Neural crest cell (in vitro differentiated cells): ENCODE measurements around the gene ZNF521. TPM values are rescaled to one million over a fixed set of nuclear protein-coding genes. Genes with fewer than 3 reads are reported as not detected.

ENCODE experiments used
- DNase-seq: peaks from one replicate; pipeline ENCODE4 v3.0.0; 2021; ENCODE audit warnings: low read depth, mixed read lengths, low spot score
- H3K27ac Mint-ChIP-seq: one replicate; pipeline ENCODE4 v1.8.0; 2021; ENCODE audit warnings: mild to moderate bottlenecking, mixed read lengths; ENCODE audit not compliant: unreplicated experiment
- H3K27me3 Mint-ChIP-seq: 2 replicates; pipeline ENCODE4 v1.8.0; 2021; ENCODE audit warnings: low read depth, mild to moderate bottlenecking, mixed read lengths
- H3K36me3 Mint-ChIP-seq: 2 replicates; pipeline ENCODE4 v1.8.0; 2021; ENCODE audit warnings: low read depth, mild to moderate bottlenecking, mixed read lengths
- H3K4me1 Mint-ChIP-seq: 2 replicates; pipeline ENCODE4 v1.8.0; 2021; ENCODE audit warnings: mixed read lengths
- H3K4me3 Mint-ChIP-seq: one replicate; pipeline ENCODE4 v1.8.0; 2021; ENCODE audit warnings: mild to moderate bottlenecking, mixed read lengths
- H3K9me3 Mint-ChIP-seq: 2 replicates; pipeline ENCODE4 v1.8.0; 2021; ENCODE audit warnings: mixed read lengths
- total RNA-seq: library from RNA; stranded (reverse); gene quantifications from 2 replicates; pipeline ENCODE4 v1.2.1, GENCODE V29; 2021
- TF ChIP-seq, protein P1 (sequence below): fragments of 200-600 bp; sonication (generic); conservative IDR thresholded peaks from 2 replicates; pipeline ENCODE4 v1.5.0; 2021; ENCODE audit warnings: antibody characterized with exemption, mild to moderate bottlenecking

ZNF521 gene
- total RNA-seq, 1 donor from 2014 or later = 86.1 TPM

DNA sequence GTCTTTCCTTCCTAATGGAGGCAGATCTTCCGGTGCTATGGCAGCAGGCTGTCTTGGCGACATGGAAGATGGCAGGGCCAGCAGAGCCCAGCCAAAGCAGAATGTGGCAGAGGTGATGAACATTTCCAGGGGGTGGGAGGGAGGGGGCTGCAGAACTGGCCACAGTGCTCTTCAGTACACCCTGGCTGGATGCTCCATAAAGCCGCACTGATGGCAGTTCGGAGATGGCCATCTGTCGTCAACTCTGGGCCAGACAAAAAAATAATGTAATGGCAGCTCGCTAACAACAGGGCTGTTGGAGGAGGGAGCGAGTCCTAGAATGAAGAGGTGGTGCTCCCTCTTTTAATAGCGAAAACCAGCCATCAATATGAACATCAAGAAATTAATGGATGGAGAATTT is 271.0 kb downstream of the ZNF521 start:
- no peaks in the 10 kb centered on the region for H3K9me3 Mint-ChIP-seq
- H3K4me3 Mint-ChIP-seq = no peak overlapping the region
- H3K27me3 Mint-ChIP-seq = no peaks in the 10 kb centered on the region
- H3K27ac Mint-ChIP-seq = no peak overlapping the region
- TF ChIP-seq, protein P1, sequence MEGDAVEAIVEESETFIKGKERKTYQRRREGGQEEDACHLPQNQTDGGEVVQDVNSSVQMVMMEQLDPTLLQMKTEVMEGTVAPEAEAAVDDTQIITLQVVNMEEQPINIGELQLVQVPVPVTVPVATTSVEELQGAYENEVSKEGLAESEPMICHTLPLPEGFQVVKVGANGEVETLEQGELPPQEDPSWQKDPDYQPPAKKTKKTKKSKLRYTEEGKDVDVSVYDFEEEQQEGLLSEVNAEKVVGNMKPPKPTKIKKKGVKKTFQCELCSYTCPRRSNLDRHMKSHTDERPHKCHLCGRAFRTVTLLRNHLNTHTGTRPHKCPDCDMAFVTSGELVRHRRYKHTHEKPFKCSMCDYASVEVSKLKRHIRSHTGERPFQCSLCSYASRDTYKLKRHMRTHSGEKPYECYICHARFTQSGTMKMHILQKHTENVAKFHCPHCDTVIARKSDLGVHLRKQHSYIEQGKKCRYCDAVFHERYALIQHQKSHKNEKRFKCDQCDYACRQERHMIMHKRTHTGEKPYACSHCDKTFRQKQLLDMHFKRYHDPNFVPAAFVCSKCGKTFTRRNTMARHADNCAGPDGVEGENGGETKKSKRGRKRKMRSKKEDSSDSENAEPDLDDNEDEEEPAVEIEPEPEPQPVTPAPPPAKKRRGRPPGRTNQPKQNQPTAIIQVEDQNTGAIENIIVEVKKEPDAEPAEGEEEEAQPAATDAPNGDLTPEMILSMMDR = no peak
- peaks cover 49% of the 10 kb centered on the region for H3K4me1 Mint-ChIP-seq
- no peak for DNase-seq
- peaks cover 8% of the 10 kb centered on the region for H3K36me3 Mint-ChIP-seq

DNA sequence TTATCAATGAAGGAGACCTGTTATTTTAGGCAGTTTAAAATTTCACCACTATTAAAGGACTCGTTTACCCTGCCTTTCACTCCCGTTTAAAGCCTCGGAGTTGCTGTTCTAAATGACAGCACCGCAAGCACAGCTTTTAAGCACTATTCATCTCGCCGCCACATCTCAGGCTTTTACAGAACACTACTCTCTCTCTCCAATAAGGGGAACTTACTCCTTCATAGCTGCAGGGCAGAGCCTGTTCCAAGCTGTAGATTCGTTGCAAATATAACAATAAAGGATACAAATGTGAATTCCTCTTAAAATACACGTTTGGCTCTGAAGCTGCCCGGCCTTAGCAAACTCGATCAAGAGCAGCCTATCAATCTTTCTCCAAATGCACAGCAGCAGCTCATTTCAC is 271.8 kb downstream of the ZNF521 start:
- H3K27me3 Mint-ChIP-seq = no peaks in the 10 kb centered on the region
- peaks cover 54% of the 10 kb centered on the region for H3K4me1 Mint-ChIP-seq
- no peak for DNase-seq
- H3K9me3 Mint-ChIP-seq = no peaks in the 10 kb centered on the region
- TF ChIP-seq, protein P1 = no peak
- H3K4me3 Mint-ChIP-seq = peak overlapping the region; percentile 18
- peaks cover 5% of the 10 kb centered on the region for H3K36me3 Mint-ChIP-seq
- peak overlapping the region; percentile 2 for H3K27ac Mint-ChIP-seq

DNA sequence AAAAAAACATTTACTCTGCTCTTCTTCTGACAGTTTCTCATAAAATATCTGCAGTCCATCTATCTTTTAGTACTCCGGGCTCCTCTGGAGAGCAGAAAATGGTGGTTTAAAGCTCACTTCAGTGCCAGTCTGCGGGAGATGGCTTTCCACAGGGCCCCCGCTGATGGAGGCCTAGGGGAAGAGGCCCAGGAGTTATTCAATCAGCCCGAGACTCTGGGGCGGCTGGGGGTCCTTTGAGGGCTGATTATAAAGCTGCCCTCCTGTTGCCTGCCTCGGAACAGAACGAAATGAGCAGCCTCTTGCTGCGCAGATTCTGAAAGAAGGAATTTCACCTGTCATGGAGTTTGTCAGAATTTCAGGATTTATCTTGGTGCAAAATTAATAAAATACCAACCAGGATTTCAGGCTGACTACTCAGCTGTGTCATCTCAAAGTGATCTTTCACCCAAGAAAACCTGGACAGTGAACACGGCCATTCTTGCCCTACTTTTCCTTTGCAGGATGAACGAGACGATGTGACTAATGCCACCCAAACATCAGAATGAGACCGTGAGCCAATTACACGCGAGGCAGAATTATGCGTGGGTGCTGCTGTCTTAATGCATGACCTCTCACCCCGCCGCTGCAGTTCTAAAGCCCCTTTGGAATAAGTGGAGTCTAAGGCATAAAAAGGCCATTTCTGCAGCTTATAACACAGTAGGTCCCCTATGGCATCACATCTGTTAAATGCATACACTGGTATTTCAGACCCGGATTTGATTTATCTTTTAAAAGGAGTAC is 273.8 kb downstream of the ZNF521 start:
- Mint-ChIP-seq H3K27ac (peak overlapping the region; percentile 79), H3K9me3 (no peaks in the 10 kb centered on the region), H3K4me3 (peak overlapping the region; percentile 75), H3K4me1 (peaks cover 75% of the 10 kb centered on the region), H3K36me3 (peaks cover 5% of the 10 kb centered on the region), H3K27me3 (no peaks in the 10 kb centered on the region)
- DNase-seq = no peak
- TF ChIP-seq, protein P1 = no peak

DNA sequence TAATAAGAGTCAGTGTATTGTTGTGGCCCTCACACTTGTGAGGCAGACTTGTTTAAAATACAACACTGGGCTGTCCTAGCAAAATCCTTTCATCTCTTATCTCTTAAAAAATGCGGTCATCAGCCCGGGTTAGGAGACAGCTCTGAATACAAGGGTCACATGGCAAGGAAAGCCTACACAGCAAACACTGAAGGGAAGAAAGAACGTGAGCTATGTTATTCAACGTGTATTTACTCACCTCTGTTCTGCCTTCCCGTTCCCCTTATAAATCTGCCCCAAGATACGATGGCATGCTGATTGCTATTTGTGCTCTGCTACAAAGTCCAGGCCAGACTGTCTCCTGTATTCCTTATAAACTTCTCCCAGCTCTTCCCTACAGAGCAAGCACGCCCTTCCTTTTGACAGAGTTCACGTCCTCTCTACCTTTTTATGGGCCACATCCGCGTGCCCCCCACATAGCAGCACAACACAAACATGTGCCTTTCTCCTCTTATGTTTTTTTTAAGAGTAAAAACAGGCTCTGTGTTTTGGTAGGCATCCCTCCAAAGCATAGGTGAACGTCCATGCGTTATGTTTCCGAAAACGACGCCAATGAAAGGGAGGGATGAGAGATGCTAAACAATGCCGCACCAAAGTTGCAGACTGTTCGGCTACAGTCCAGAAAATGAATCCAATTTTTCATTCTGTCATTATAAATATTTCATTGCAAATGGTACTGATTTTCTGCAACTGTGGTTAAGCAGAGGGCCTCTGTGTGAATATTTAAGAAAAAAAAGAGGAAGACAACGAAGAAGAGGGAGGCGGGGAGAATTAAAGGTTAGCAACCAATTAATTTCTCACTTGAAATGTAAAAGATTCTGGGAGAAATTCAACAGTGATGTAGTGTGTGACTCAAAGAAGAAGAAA is 274.7 kb downstream of the ZNF521 start:
- peak overlapping the region; percentile 63 for H3K27ac Mint-ChIP-seq
- H3K9me3 Mint-ChIP-seq = no peaks in the 10 kb centered on the region
- peak overlapping the region; percentile 17 for H3K4me3 Mint-ChIP-seq
- peaks cover 5% of the 10 kb centered on the region for H3K36me3 Mint-ChIP-seq
- H3K4me1 Mint-ChIP-seq = peaks cover 83% of the 10 kb centered on the region
- H3K27me3 Mint-ChIP-seq = no peaks in the 10 kb centered on the region
- no peak for DNase-seq
- TF ChIP-seq, protein P1 = no peak

DNA sequence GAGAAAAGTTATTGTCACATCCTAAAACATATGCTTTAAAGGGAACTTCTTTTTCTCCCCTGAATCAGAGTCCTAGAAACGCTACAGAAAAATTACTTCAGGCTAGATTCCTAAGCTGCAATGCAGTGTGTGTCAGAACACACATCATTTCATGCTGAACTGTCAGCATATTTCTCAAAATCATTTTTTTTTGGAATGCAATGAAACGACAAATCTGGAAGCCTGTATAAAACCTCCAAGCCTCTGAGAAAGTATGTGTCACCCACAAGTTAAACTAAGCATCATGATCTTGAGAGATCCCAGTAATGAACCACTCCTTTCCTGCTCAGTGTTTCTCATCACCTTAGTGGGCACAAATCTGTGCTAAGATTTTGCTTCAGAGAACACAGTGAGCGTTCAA is 276.2 kb downstream of the ZNF521 start:
- TF ChIP-seq, protein P1 = no peak
- no peak overlapping the region for H3K27ac Mint-ChIP-seq
- H3K4me3 Mint-ChIP-seq = peak overlapping the region; percentile 8
- H3K27me3 Mint-ChIP-seq = no peaks in the 10 kb centered on the region
- no peak for DNase-seq
- H3K36me3 Mint-ChIP-seq = peaks cover 6% of the 10 kb centered on the region
- no peaks in the 10 kb centered on the region for H3K9me3 Mint-ChIP-seq
- H3K4me1 Mint-ChIP-seq = peaks cover 92% of the 10 kb centered on the region
